ENCODE measurements around the gene MVP. TPM values are rescaled to one million over a fixed set of nuclear protein-coding genes. Genes with fewer than 3 reads are reported as not detected.
"Not testable (repeated sequence)": the region's sequence is repeated elsewhere in the genome, so short reads cannot be mapped to it uniquely, and the experiment has no call there.

The MVP gene
- total and polyA plus RNA-seq, 8 donors, result 58.8 to 179 (median 94.7) TPM

GRCh38 chr16:29862884-29863668 is 42.8 kb downstream of the MVP start, which contains the start of gene CDIPT:
TSS of gene CDIPT (minus strand) at chr16:29863226. CDS start at chr16:29862857, 369 bp downstream.
- peak; percentile 96 to 99 (median 96) for ATAC-seq
- H3K4me1 ChIP-seq, result peaks cover 0 to 16% (median 11%) of the 10 kb centered on the region in 3 donors
- 0% methylated on average over 50 to 57 of the region's 57 CpGs for WGBS, 2 donors
- intact Hi-C loops (cut with DNase I), result loop anchor here in 1 of 3 donors (10.0 kb wide), 1 partner anchor 142 kb away; no protein-coding TSS in a partner anchor
- FAIRE-seq, result peak; percentile 5
- H3K36me3 ChIP-seq, result peaks cover 0 to 9% (median 0%) of the 10 kb centered on the region in 3 donors
- no peaks in the 10 kb centered on the region for H3K27me3 ChIP-seq
- TF ChIP-seq, protein P1, sequence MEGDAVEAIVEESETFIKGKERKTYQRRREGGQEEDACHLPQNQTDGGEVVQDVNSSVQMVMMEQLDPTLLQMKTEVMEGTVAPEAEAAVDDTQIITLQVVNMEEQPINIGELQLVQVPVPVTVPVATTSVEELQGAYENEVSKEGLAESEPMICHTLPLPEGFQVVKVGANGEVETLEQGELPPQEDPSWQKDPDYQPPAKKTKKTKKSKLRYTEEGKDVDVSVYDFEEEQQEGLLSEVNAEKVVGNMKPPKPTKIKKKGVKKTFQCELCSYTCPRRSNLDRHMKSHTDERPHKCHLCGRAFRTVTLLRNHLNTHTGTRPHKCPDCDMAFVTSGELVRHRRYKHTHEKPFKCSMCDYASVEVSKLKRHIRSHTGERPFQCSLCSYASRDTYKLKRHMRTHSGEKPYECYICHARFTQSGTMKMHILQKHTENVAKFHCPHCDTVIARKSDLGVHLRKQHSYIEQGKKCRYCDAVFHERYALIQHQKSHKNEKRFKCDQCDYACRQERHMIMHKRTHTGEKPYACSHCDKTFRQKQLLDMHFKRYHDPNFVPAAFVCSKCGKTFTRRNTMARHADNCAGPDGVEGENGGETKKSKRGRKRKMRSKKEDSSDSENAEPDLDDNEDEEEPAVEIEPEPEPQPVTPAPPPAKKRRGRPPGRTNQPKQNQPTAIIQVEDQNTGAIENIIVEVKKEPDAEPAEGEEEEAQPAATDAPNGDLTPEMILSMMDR (IDR thresholded peaks at IDR 0.05), result peak; percentile 17 to 32 (median 24)
- H3K4me3 ChIP-seq, result peak within 1 kb of the TSS; percentile 76 to 100 (median 89)
- peak; percentile 82 to 96 (median 94) for DNase-seq
- peak within 1 kb of the TSS; percentile 85 to 96 (median 90) for H3K27ac ChIP-seq
- H3K9me3 ChIP-seq, result no peaks in the 10 kb centered on the region

GRCh38 chr16:29863669-29863984 is 43.4 kb downstream of the MVP start:
- WGBS, 2 donors, result 32% methylated on average over 15 to 16 of the region's 16 CpGs
- intact Hi-C loops (cut with DNase I), result loop anchor here in 1 of 3 donors (10.0 kb wide), 1 partner anchor 141 kb away; no protein-coding TSS in a partner anchor
- peak overlapping the region; percentile 85 to 96 (median 90) for H3K27ac ChIP-seq
- H3K36me3 ChIP-seq, result peaks cover 0 to 9% (median 0%) of the 10 kb centered on the region in 3 donors
- H3K4me3 ChIP-seq, result peak overlapping the region in 1 of 4 donors; percentile 100
- TF ChIP-seq, protein P1 (IDR thresholded peaks at IDR 0.05), result no peak
- H3K27me3 ChIP-seq, result no peaks in the 10 kb centered on the region
- no peak for DNase-seq
- peaks cover 0 to 16% (median 11%) of the 10 kb centered on the region in 3 donors for H3K4me1 ChIP-seq
- no peak for ATAC-seq
- H3K9me3 ChIP-seq, result no peaks in the 10 kb centered on the region
- no peak for FAIRE-seq

DNA sequence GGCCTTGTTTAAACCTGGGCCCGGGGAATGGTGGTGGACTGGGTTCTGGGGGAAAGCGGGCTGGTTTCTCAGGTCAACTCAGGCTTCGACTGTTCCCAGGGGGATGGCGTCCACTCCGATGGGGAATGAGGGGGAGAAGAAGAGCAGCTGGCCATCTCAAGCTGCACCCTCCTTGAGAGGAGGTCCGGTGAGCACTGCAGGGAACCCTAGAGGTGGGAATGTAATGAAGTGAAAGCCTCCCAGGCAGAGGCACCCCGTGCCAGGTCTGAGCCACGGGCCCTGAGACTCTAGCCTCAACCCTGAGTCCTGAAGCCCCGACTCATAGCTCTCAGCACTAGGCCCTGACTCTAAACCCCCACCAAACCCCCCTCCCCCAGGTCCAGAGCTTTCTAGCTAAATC is 43.9 kb downstream of the MVP start:
- H3K27ac ChIP-seq, result no peak overlapping the region
- DNase-seq, result no peak
- intact Hi-C loops (cut with DNase I), result loop anchor here in 1 of 3 donors (10.0 kb wide), 1 partner anchor 141 kb away; no protein-coding TSS in a partner anchor
- no peaks in the 10 kb centered on the region for H3K27me3 ChIP-seq
- H3K4me1 ChIP-seq, result peaks cover 0 to 16% (median 11%) of the 10 kb centered on the region in 3 donors
- FAIRE-seq, result no peak
- TF ChIP-seq, protein P1 (IDR thresholded peaks at IDR 0.05), result no peak
- ATAC-seq, result no peak
- H3K9me3 ChIP-seq, result no peaks in the 10 kb centered on the region
- H3K4me3 ChIP-seq, result no peak overlapping the region
- WGBS, 2 donors, result 71% methylated on average over 9 of the region's 9 CpGs
- peaks cover 0 to 9% (median 0%) of the 10 kb centered on the region in 3 donors for H3K36me3 ChIP-seq

DNA sequence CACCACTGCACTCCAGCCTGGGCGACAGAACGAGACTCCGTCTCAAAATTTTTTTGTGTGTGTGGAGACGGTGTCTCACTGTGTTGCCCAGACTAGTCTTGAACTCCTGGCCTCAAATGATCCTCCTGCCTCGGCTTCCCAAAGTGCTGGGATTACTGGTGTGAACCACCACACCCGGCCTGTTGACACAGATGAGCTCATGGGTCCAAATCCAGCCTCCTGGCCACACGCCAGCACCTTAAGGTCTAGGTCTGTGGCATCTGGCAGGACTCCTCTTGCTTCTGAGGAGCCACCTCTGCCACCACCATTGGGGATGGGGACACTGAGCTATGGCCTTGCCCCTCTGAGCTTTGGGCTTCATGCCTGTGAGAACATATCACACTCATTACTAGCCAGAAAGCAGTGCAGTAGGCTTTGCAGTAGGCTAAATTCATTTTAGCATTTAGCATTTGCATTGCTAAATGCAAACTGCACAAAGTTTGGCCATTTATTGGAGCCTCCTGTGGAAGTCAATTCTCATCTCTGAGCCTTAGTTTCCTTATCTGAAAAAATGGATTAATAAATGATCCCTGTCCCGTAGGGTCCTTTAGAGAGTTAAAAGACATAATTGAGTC is 48.2 kb downstream of the MVP start:
- ATAC-seq, result no peak
- no peak for DNase-seq
- FAIRE-seq, result no peak

DNA sequence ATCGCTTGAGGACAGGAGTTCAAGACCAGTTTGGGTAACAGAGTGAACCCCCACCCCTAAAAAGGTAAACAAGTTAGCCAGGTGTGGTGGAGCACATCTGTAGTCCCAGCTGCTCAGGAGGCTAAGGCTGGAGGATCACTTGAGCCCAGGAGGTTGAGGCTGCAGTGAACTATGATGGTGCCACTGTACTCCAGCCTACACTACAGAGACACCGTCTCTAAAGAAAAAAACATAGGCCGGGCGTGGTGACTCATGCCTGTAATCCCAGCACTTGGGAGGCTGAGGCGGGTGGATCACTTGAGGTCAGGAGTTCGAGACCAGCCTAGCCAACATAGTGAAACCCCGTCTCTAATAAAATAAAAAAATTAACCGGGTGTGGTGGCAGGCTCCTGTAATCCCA is 48.8 kb downstream of the MVP start:
- 87 to 93% methylated on average over 8 of the region's 8 CpGs for WGBS, 2 donors
- intact Hi-C loops (cut with DNase I), result loop anchor here in 1 of 3 donors (10.0 kb wide), 1 partner anchor 136 kb away; no protein-coding TSS in a partner anchor
- not testable (repeated sequence) for H3K4me1 ChIP-seq, H3K9me3 ChIP-seq, FAIRE-seq, H3K27me3 ChIP-seq, H3K27ac ChIP-seq, H3K4me3 ChIP-seq, DNase-seq, ATAC-seq, H3K36me3 ChIP-seq

More for the DNA sequence above, 48.2 kb downstream of the MVP start:
- intact Hi-C loops (cut with DNase I), result loop anchor here in 1 of 3 donors (10.0 kb wide), 1 partner anchor 136 kb away; no protein-coding TSS in a partner anchor
- Histone ChIP-seq H3K27ac (no peak overlapping the region), H3K9me3 (no peaks in the 10 kb centered on the region), H3K4me3 (no peak overlapping the region), H3K36me3 (no peaks in the 10 kb centered on the region), H3K4me1 (peaks cover 0 to 3% (median 0%) of the 10 kb centered on the region in 3 donors), H3K27me3 (no peaks in the 10 kb centered on the region)
- TF ChIP-seq, protein P1 (IDR thresholded peaks at IDR 0.05), result no peak
- 65 to 67% methylated on average over 8 of the region's 8 CpGs for WGBS, 2 donors
